DND-41 (cell line): ENCODE measurements around the gene MINAR2.

ENCODE experiments used
- ATAC-seq: fragments of 200-7000 bp; cut with Tn5 transposase; 3 replicates; pipeline ENCODE4 v1.9.1; 2021; ENCODE audit warnings: low read depth; ENCODE audit not compliant: insufficient read depth
- DNase-seq: peaks from one replicate; pipeline ENCODE4 v3.0.0-alpha.2; 2020
- H2AFZ ChIP-seq: 2 replicates; pipeline ENCODE4 v1.6.0; 2012; ENCODE audit warnings: low read depth, low read length
- H3K27ac ChIP-seq: 2 replicates; pipeline ENCODE4 v1.5.1; 2012; ENCODE audit warnings: low read length, inconsistent platforms
- H3K27me3 ChIP-seq: fragments of 200-600 bp; sonication (generic); 2 replicates; pipeline ENCODE4 v1.6.0; 2012; ENCODE audit warnings: low read length, mild to moderate bottlenecking, inconsistent platforms; ENCODE audit not compliant: insufficient read depth, poor library complexity
- H3K36me3 ChIP-seq: 2 replicates; pipeline ENCODE4 v1.5.1; 2012; ENCODE audit warnings: low read length, inconsistent platforms; ENCODE audit not compliant: insufficient read depth
- H3K4me1 ChIP-seq: 2 replicates; pipeline ENCODE4 v1.5.1; 2012; ENCODE audit warnings: mild to moderate bottlenecking, low read length; ENCODE audit not compliant: insufficient read depth
- H3K4me2 ChIP-seq: 2 replicates; pipeline ENCODE4 v1.6.0; 2012; ENCODE audit warnings: mild to moderate bottlenecking, moderate library complexity, low read length, inconsistent platforms; ENCODE audit not compliant: insufficient read depth
- H3K4me3 ChIP-seq, 2 experiments: fragments of 200-600 bp in 1 of 2; shearing (Covaris generic) in 1 of 2; 2 replicates each; pipeline ENCODE4 v1.5.1; 2012 to 2016; ENCODE audit warnings: inconsistent platforms in 2 of 2, low read length in 2 of 2, mild to moderate bottlenecking in 2 of 2, low read depth in 1 of 2, moderate library complexity in 1 of 2
- H3K79me2 ChIP-seq: 2 replicates; pipeline ENCODE4 v1.6.0; 2012; ENCODE audit warnings: low read length, inconsistent platforms; ENCODE audit not compliant: insufficient read depth
- H3K9ac ChIP-seq: 2 replicates; pipeline ENCODE4 v1.6.0; 2012; ENCODE audit warnings: low read depth, mild to moderate bottlenecking, inconsistent platforms, low read length, moderate library complexity
- H3K9me3 ChIP-seq: 2 replicates; pipeline ENCODE4 v1.5.1; 2012; ENCODE audit warnings: low read length, moderate library complexity, mild to moderate bottlenecking, inconsistent platforms; ENCODE audit not compliant: insufficient read depth, severe bottlenecking
- H4K20me1 ChIP-seq: 2 replicates; pipeline ENCODE4 v1.6.0; 2012; ENCODE audit warnings: low read length; ENCODE audit not compliant: insufficient read depth
- EZH2 ChIP-seq: IDR thresholded peaks from 3 replicates; pipeline ENCODE4 v1.6.1; 2012; ENCODE audit warnings: borderline replicate concordance, low read depth, mild to moderate bottlenecking, moderate library complexity, low read length, inconsistent platforms; ENCODE audit not compliant: severe bottlenecking
- TF ChIP-seq, protein P1 (sequence below): IDR thresholded peaks from 2 replicates; pipeline ENCODE4 v1.5.1; 2012; ENCODE audit warnings: borderline replicate concordance, low read length, moderate library complexity, mild to moderate bottlenecking; ENCODE audit not compliant: poor library complexity, severe bottlenecking; ENCODE audit errors: extremely low read depth

MINAR2 gene

DNA sequence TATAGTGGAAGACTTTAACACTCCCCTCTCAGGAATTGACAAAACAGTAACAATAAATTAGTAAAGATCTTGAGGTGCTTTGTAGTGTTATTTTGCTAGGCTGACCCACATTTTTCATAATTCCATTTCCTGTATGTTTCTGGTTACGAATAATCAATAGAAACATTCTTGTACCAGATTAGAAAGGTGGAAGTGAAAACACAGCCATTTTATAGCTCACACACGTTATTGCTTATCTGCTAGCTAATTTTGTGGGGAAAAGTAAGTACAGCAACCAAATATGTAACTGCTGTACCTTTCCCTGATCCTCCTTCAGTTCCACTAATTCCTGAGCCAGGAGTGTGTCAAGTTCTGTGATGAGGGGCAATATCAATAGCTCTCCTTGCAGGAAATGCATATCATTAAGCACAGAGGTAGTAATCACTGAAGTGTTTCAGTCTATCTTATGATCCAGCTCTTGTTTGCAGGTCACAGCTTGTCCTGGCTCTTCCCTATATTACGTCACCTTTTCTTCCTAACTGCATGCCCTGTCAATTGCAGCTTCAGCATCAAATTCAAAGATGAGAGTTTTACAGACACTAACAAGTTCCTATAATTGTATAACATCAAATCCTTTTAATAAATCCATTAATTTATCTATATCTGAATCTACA, 59.4 kb downstream of the MINAR2 start:
- Histone ChIP-seq H3K9me3 (no peaks in the 10 kb centered on the region), H3K27me3 (no peaks in the 10 kb centered on the region), H3K27ac (no peak overlapping the region), H3K4me1 (no peaks in the 10 kb centered on the region), H3K4me3 (no peak overlapping the region), H2AFZ (no peak overlapping the region), H4K20me1 (no peaks in the 10 kb centered on the region), H3K79me2 (no peaks in the 10 kb centered on the region), H3K36me3 (no peaks in the 10 kb centered on the region), H3K4me2 (no peak overlapping the region), H3K9ac (no peak overlapping the region)
- DNase-seq (no peak), ATAC-seq (no peak)
- TF ChIP-seq, protein P1, sequence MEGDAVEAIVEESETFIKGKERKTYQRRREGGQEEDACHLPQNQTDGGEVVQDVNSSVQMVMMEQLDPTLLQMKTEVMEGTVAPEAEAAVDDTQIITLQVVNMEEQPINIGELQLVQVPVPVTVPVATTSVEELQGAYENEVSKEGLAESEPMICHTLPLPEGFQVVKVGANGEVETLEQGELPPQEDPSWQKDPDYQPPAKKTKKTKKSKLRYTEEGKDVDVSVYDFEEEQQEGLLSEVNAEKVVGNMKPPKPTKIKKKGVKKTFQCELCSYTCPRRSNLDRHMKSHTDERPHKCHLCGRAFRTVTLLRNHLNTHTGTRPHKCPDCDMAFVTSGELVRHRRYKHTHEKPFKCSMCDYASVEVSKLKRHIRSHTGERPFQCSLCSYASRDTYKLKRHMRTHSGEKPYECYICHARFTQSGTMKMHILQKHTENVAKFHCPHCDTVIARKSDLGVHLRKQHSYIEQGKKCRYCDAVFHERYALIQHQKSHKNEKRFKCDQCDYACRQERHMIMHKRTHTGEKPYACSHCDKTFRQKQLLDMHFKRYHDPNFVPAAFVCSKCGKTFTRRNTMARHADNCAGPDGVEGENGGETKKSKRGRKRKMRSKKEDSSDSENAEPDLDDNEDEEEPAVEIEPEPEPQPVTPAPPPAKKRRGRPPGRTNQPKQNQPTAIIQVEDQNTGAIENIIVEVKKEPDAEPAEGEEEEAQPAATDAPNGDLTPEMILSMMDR, result no peak
- TF ChIP-seq EZH2, result no peak
